Measurements from ENCODE around the gene RASSF7. TPM values are rescaled to one million over a fixed set of nuclear protein-coding genes. Genes with fewer than 3 reads are reported as not detected.

RASSF7 gene
- total RNA-seq, 2 experiments from 2014 or later = 15.1 to 18.0 TPM

GRCh38 chr11:557328-558132, 3.2 kb upstream of the RASSF7 start:
- intact Hi-C loops (cut with micrococcal nuclease; ENCODE audit: unreplicated experiment) = loop anchor here (5.0 kb wide), 1 partner anchor 165 kb away; no protein-coding TSS in a partner anchor
- no peak overlapping the region for H2AFZ ChIP-seq (ENCODE audit: low read length)

GRCh38 chr11:558503-558902, 2.3 kb upstream of the RASSF7 start:
- intact Hi-C loops (cut with micrococcal nuclease; ENCODE audit: unreplicated experiment) = loop anchor here (5.0 kb wide), 1 partner anchor 164 kb away; no protein-coding TSS in a partner anchor
- no peak overlapping the region for H2AFZ ChIP-seq (ENCODE audit: low read length)
- H3K4me1 ChIP-seq (ENCODE audit: insufficient read depth, low read length, poor library complexity, severe bottlenecking) = peaks cover 39% of the 10 kb centered on the region
- no TSS peak for BruUV-seq (replicated peaks)
- H3K27ac ChIP-seq (ENCODE audit: low read depth, low read length, poor library complexity, severe bottlenecking) = no peak overlapping the region
- no peak for TF ChIP-seq EZH2phosphoT487 (IDR thresholded peaks at IDR 0.05; ENCODE audit: borderline replicate concordance, low read depth, low read length)
- TF ChIP-seq CTCF (conservative IDR thresholded peaks at IDR 0.05; ENCODE audit: low read length) = no peak
- no peaks in the 10 kb centered on the region for H3K79me2 ChIP-seq (ENCODE audit: insufficient read depth, low read depth, low read length)
- POLR2A ChIA-PET = no interaction called here
- no peaks in the 10 kb centered on the region for H3K36me3 ChIP-seq (ENCODE audit: insufficient read depth, low read length)
- no peaks in the 10 kb centered on the region for H3K9me2 ChIP-seq (ENCODE audit: insufficient read depth, low read length)
- H3K9me3 ChIP-seq (ENCODE audit: low read length) = no peaks in the 10 kb centered on the region
- no peak overlapping the region for H3K4me3 ChIP-seq (ENCODE audit: low read depth, low read length, poor library complexity, severe bottlenecking)
- CTCF ChIA-PET (ENCODE audit: unreplicated experiment) = no interaction called here
- no peaks in the 10 kb centered on the region for H4K20me1 ChIP-seq (ENCODE audit: insufficient read depth, low read length)
- DNase-seq (ENCODE audit: low spot score) = no peak
- no peak overlapping the region for H3K4me2 ChIP-seq (ENCODE audit: low read length)

More at GRCh38 chr11:557328-558132, 3.2 kb upstream of the RASSF7 start:
- no peak for TF ChIP-seq EZH2phosphoT487 (IDR thresholded peaks at IDR 0.05; ENCODE audit: borderline replicate concordance, low read depth, low read length)
- TF ChIP-seq CTCF (conservative IDR thresholded peaks at IDR 0.05; ENCODE audit: low read length) = no peak
- no peak overlapping the region for H3K4me2 ChIP-seq (ENCODE audit: low read length)
- H4K20me1 ChIP-seq (ENCODE audit: insufficient read depth, low read length) = no peaks in the 10 kb centered on the region
- no peaks in the 10 kb centered on the region for H3K9me2 ChIP-seq (ENCODE audit: insufficient read depth, low read length)
- no peaks in the 10 kb centered on the region for H3K9me3 ChIP-seq (ENCODE audit: low read length)
- no peaks in the 10 kb centered on the region for H3K79me2 ChIP-seq (ENCODE audit: insufficient read depth, low read depth, low read length)
- no peak overlapping the region for H3K4me3 ChIP-seq (ENCODE audit: low read depth, low read length, poor library complexity, severe bottlenecking)
- no peak for DNase-seq (ENCODE audit: low spot score)
- BruUV-seq (replicated peaks) = no TSS peak
- H3K27ac ChIP-seq (ENCODE audit: low read depth, low read length, poor library complexity, severe bottlenecking) = no peak overlapping the region
- ChIA-PET POLR2A (no interaction called here), CTCF (ENCODE audit: unreplicated experiment) (no interaction called here)
- peaks cover 39% of the 10 kb centered on the region for H3K4me1 ChIP-seq (ENCODE audit: insufficient read depth, low read length, poor library complexity, severe bottlenecking)
- H3K36me3 ChIP-seq (ENCODE audit: insufficient read depth, low read length) = no peaks in the 10 kb centered on the region

- Histone ChIP-seq H3K36me3 (ENCODE audit: insufficient read depth, low read length) (no peaks in the 10 kb centered on the region), H3K4me1 (ENCODE audit: insufficient read depth, low read length, poor library complexity, severe bottlenecking) (peaks cover 39% of the 10 kb centered on the region), H3K27ac (ENCODE audit: low read depth, low read length, poor library complexity, severe bottlenecking) (no peak overlapping the region), H3K9me2 (ENCODE audit: insufficient read depth, low read length) (no peaks in the 10 kb centered on the region), H4K20me1 (ENCODE audit: insufficient read depth, low read length) (no peaks in the 10 kb centered on the region), H2AFZ (ENCODE audit: low read length) (no peak overlapping the region), H3K9me3 (ENCODE audit: low read length) (no peaks in the 10 kb centered on the region), H3K79me2 (ENCODE audit: insufficient read depth, low read depth, low read length) (no peaks in the 10 kb centered on the region), H3K4me3 (ENCODE audit: low read depth, low read length, poor library complexity, severe bottlenecking) (no peak overlapping the region), H3K4me2 (ENCODE audit: low read length) (no peak overlapping the region)
- ChIA-PET POLR2A (interaction anchor here (1.1 kb wide), 1 partner anchor 17 kb away, joined by 5 read pairs; the partner anchor contains the start of gene PHRF1), CTCF (ENCODE audit: unreplicated experiment) (no interaction called here)
- no TSS peak for BruUV-seq (replicated peaks)
- intact Hi-C loops (cut with micrococcal nuclease; ENCODE audit: unreplicated experiment) = loop anchor here (5.0 kb wide), 1 partner anchor 163 kb away; no protein-coding TSS in a partner anchor
- peak; percentile 54 for DNase-seq (ENCODE audit: low spot score)
- TF ChIP-seq EZH2phosphoT487 (IDR thresholded peaks at IDR 0.05; ENCODE audit: borderline replicate concordance, low read depth, low read length) (no peak), CTCF (conservative IDR thresholded peaks at IDR 0.05; ENCODE audit: low read length) (peak; percentile 64)
Observed at GRCh38 chr11:559020-559620, 1.6 kb upstream of the RASSF7 start.

Measured in OCI-LY7 (cell line).